ENCODE results near the gene TSPOAP1. TPM values are rescaled to one million over a fixed set of nuclear protein-coding genes. Genes with fewer than 3 reads are reported as not detected.
A peak's percentile ranks its signal among the peaks of the same experiment; 100 is the strongest.

Gene TSPOAP1
- total and polyA plus RNA-seq, 2 of the 4 experiments (the other 2 are of a cell fraction), result 0.90 to 1.6 TPM

GRCh38 chr17:58277802-58278595 lies 50.6 kb downstream of the TSPOAP1 start:
- dilution Hi-C loops (cut with HindIII; ENCODE audit: low sequenced_read_pairs, unreplicated experiment) (no loop called here), in situ Hi-C loops (cut with MboI; ENCODE audit: low sequenced_read_pairs) (no loop called here), intact Hi-C loops (cut with micrococcal nuclease) (no loop called here)
- H2BK120ac ChIP-seq (ENCODE audit: low read depth, low read length), result no peak overlapping the region
- H2AK5ac ChIP-seq (ENCODE audit: low read depth, low read length), result no peak overlapping the region
- H2AK9ac ChIP-seq (replicated peaks; ENCODE audit: low read depth, low read length, poor library complexity), result no peak overlapping the region
- peak overlapping the region; percentile 43 for H2AFZ ChIP-seq (replicated peaks; ENCODE audit: low read length, poor library complexity)
- H3K27ac ChIP-seq (ENCODE audit: insufficient read depth, low read length), result no peak overlapping the region
- no TSS peak for BruUV-seq (replicated peaks)
- H4K91ac ChIP-seq (ENCODE audit: insufficient read depth, low read depth, low read length), result no peak overlapping the region
- no peak overlapping the region for H4K8ac ChIP-seq (ENCODE audit: low read depth in 2 of 2, low read length in 2 of 2)
- H3K27me3 ChIP-seq (ENCODE audit: control insufficient read depth, insufficient read depth, low read length), result peaks cover 15% of the 10 kb centered on the region; the same call in 1 of the 2 replicates
- no peaks in the 10 kb centered on the region for H4K20me1 ChIP-seq (ENCODE audit: insufficient read depth, low read length)
- no peaks in the 10 kb centered on the region for H3K36me3 ChIP-seq (ENCODE audit: control insufficient read depth, insufficient read depth, low read length)
- H4K5ac ChIP-seq (ENCODE audit: low read depth, low read length), result no peak overlapping the region
- no peak overlapping the region for H3K4ac ChIP-seq (ENCODE audit: low read depth, low read length)
- no peak for TF ChIP-seq POLR2A (IDR thresholded peaks at IDR 0.05; ENCODE audit: low read depth, low read length)
- TF ChIP-seq MXI1 (IDR thresholded peaks at IDR 0.05; ENCODE audit: borderline replicate concordance, low read depth, low read length), result no peak
- TF ChIP-seq FOS (IDR thresholded peaks at IDR 0.05; ENCODE audit: low read depth, low read length), result no peak
- no peak for TF ChIP-seq SMC3 (IDR thresholded peaks at IDR 0.05; ENCODE audit: low read depth, low read length)
- no peak for TF ChIP-seq MAFK (IDR thresholded peaks at IDR 0.05; ENCODE audit: low read depth, low read length)
- no peak for TF ChIP-seq USF2 (IDR thresholded peaks at IDR 0.05; ENCODE audit: low read depth, low read length)
- no peak for TF ChIP-seq RFX5 (IDR thresholded peaks at IDR 0.05; ENCODE audit: low read depth, low read length)
- no peak for TF ChIP-seq ELK1 (IDR thresholded peaks at IDR 0.05; ENCODE audit: borderline replicate concordance, low read depth, low read length)
- TF ChIP-seq CTCF (conservative IDR thresholded peaks at IDR 0.05; ENCODE audit: low read depth, low read length), result no peak
- no peak for TF ChIP-seq CEBPB (IDR thresholded peaks at IDR 0.05; ENCODE audit: low read depth, low read length)
- TF ChIP-seq NFE2L2 (IDR thresholded peaks at IDR 0.05; ENCODE audit: low read depth, low read length), result no peak
- no peak for TF ChIP-seq MAZ (IDR thresholded peaks at IDR 0.05; ENCODE audit: borderline replicate concordance, low read depth, low read length)
- no peaks in the 10 kb centered on the region for H3K9me3 ChIP-seq (ENCODE audit: control insufficient read depth, insufficient read depth, low read length)
- no peak overlapping the region for H3K56ac ChIP-seq (ENCODE audit: extremely low read depth, insufficient read depth, low read length)
- no peak for ATAC-seq (ENCODE audit: low read depth)
- H3K9me1 ChIP-seq (ENCODE audit: insufficient read depth, low read length), result no peaks in the 10 kb centered on the region
- POLR2A ChIA-PET (ENCODE audit: unreplicated experiment), result no interaction called here
- no peak overlapping the region for H3K4me2 ChIP-seq (ENCODE audit: low read depth, low read length)
- no peaks in the 10 kb centered on the region for H3K79me1 ChIP-seq (ENCODE audit: low read depth in 1 of 2, low read length in 2 of 2)
- no peak overlapping the region for H3K23ac ChIP-seq (ENCODE audit: low read depth, low read length)
- no peak overlapping the region for H3K4me3 ChIP-seq (ENCODE audit: insufficient read depth, low read depth, low read length)
- H3K4me1 ChIP-seq (ENCODE audit: control insufficient read depth, insufficient read depth, low read length), result no peaks in the 10 kb centered on the region
- CTCF ChIA-PET, result no interaction called here
- H3K9ac ChIP-seq (ENCODE audit: low read depth, low read length), result no peak overlapping the region
- no peak overlapping the region for H2BK15ac ChIP-seq (ENCODE audit: low read depth, low read length)
- no peak overlapping the region for H3K18ac ChIP-seq (ENCODE audit: low read depth, low read length)
- no peak overlapping the region for H3K14ac ChIP-seq (replicated peaks; ENCODE audit: low read depth, low read length)
- DNase-seq, result no peak
- H2BK5ac ChIP-seq (ENCODE audit: low read depth, low read length, poor library complexity, severe bottlenecking), result no peak overlapping the region
- H2BK20ac ChIP-seq (ENCODE audit: low read depth, low read length), result no peak overlapping the region
- WGBS, 2 experiments (ENCODE audit: extremely low coverage in 2 of 2, insufficient read length in 1 of 2), result 93% methylated on average over 19 of the region's 36 CpGs; no CpG with 5 or more reads in 1 of the 2 experiments

Measured in IMR-90 (cell line).